ENCODE results near the gene TRPM3. TPM values are rescaled to one million over a fixed set of nuclear protein-coding genes. Genes with fewer than 3 reads are reported as not detected.

Gene TRPM3
- total RNA-seq, 1 experiment from 2014 or later = not detected

GRCh38 chr9:70760228-70760627 lies 361.2 kb downstream of the TRPM3 start:
- no peak for DNase-seq (ENCODE audit: low read depth, low spot score)
- no TSS peak for BruUV-seq (replicated peaks)

GRCh38 chr9:70753311-70753710 lies 368.1 kb downstream of the TRPM3 start:
- no peaks in the 10 kb centered on the region for H3K36me3 ChIP-seq (ENCODE audit: control insufficient read depth, insufficient read depth, low read length)
- DNase-seq (ENCODE audit: low read depth, low spot score) = no peak
- ChIA-PET CTCF (no interaction called here), POLR2A (no interaction called here)
- no peak overlapping the region for H3K4me3 ChIP-seq (ENCODE audit: low read depth in 2 of 2, low read length in 2 of 2)
- no TSS peak for BruUV-seq (replicated peaks)
- no peak for TF ChIP-seq SIN3A (IDR thresholded peaks at IDR 0.05; ENCODE audit: borderline replicate concordance, insufficient read depth, low read depth, low read length)
- no peak for TF ChIP-seq TCF7L2 (IDR thresholded peaks at IDR 0.05; ENCODE audit: low read depth, low read length)
- no peak for TF ChIP-seq POLR2AphosphoS5 (IDR thresholded peaks at IDR 0.05; ENCODE audit: low read depth, low read length)
- TF ChIP-seq CTCF (IDR thresholded peaks at IDR 0.05) = no peak
- TF ChIP-seq REST (IDR thresholded peaks at IDR 0.05; ENCODE audit: insufficient read depth in 1 of 2, low read depth in 2 of 2, low read length in 1 of 2) = no peak
- intact Hi-C loops (cut with micrococcal nuclease; ENCODE audit: unreplicated experiment) = no loop called here
- no peaks in the 10 kb centered on the region for H3K4me1 ChIP-seq (ENCODE audit: control insufficient read depth, insufficient read depth, low read length)
- no peak overlapping the region for H3K27ac ChIP-seq (ENCODE audit: low read length)
- H3K27me3 ChIP-seq (ENCODE audit: control insufficient read depth, insufficient read depth, low read length) = no peaks in the 10 kb centered on the region
- in situ Hi-C loops (cut with HindIII; ENCODE audit: low pct_unique_long_range_greater_than_20kb, low sequenced_read_pairs) = no loop called here
- no peaks in the 10 kb centered on the region for H3K9me3 ChIP-seq (ENCODE audit: control insufficient read depth, insufficient read depth, low read depth, low read length)
- no peak for ATAC-seq

More at GRCh38 chr9:70760228-70760627, 361.2 kb downstream of the TRPM3 start:
- intact Hi-C loops (cut with micrococcal nuclease; ENCODE audit: unreplicated experiment) (no loop called here), in situ Hi-C loops (cut with HindIII; ENCODE audit: low pct_unique_long_range_greater_than_20kb, low sequenced_read_pairs) (no loop called here)
- ChIA-PET CTCF (no interaction called here), POLR2A (no interaction called here)
- H3K9me3 ChIP-seq (ENCODE audit: control insufficient read depth, insufficient read depth, low read depth, low read length) = no peaks in the 10 kb centered on the region
- no peak for ATAC-seq
- no peak overlapping the region for H3K27ac ChIP-seq (ENCODE audit: low read length)
- no peaks in the 10 kb centered on the region for H3K27me3 ChIP-seq (ENCODE audit: control insufficient read depth, insufficient read depth, low read length)
- H3K4me1 ChIP-seq (ENCODE audit: control insufficient read depth, insufficient read depth, low read length) = no peaks in the 10 kb centered on the region
- H3K36me3 ChIP-seq (ENCODE audit: control insufficient read depth, insufficient read depth, low read length) = no peaks in the 10 kb centered on the region
- H3K4me3 ChIP-seq (ENCODE audit: low read depth in 2 of 2, low read length in 2 of 2) = no peak overlapping the region
- TF ChIP-seq TCF7L2 (IDR thresholded peaks at IDR 0.05; ENCODE audit: low read depth, low read length) (no peak), SIN3A (IDR thresholded peaks at IDR 0.05; ENCODE audit: borderline replicate concordance, insufficient read depth, low read depth, low read length) (no peak), REST (IDR thresholded peaks at IDR 0.05; ENCODE audit: insufficient read depth in 1 of 2, low read depth in 2 of 2, low read length in 1 of 2) (no peak), CTCF (IDR thresholded peaks at IDR 0.05) (no peak)

Measured in Panc1 (cell line).